Measurements from ENCODE around the gene MICAL3. TPM values are rescaled to one million over a fixed set of nuclear protein-coding genes. Genes with fewer than 3 reads are reported as not detected.

Gene MICAL3
- total RNA-seq, 4 donors from 2014 or later: 24.3 to 29.7 (median 28.2) TPM

DNA sequence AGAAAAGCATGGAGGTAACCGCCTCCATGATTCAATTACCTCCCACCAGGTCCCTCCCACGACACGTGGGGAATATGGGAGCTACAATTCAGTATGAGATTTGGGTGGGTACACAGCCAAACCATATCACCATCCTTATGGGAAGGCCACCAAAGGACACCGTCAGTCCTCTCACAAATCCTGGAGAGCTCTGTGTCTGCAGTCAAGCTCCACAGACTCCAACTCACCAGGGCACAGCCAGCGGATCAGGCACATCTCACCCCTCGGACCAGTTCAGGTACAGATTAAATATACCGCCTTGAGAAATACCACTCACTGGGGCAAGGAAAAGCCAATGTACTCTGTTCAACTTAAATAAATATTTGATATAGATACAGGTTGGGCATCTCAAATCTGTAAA, 100.3 kb downstream of the MICAL3 start:
- WGBS, 2 donors: 92 to 94% methylated on average over 7 of the region's 7 CpGs
- TF ChIP-seq POLR2A (IDR thresholded peaks at IDR 0.05) (no peak), CTCF (IDR thresholded peaks at IDR 0.05) (no peak)
- H3K4me3 ChIP-seq (ENCODE audit: low read depth, poor library complexity, severe bottlenecking): no peak overlapping the region
- intact Hi-C loops (cut with DNase I; ENCODE audit: low total_unique reads): no loop called here
- no peak for DNase-seq (ENCODE audit: low spot score in 2 of 2)

- no peak overlapping the region for H3K4me3 ChIP-seq (ENCODE audit: low read depth, poor library complexity, severe bottlenecking)
- 37 to 38% methylated on average over 2 of the region's 2 CpGs for WGBS, 2 donors
- no peak for TF ChIP-seq CTCF (IDR thresholded peaks at IDR 0.05)
- no peak for TF ChIP-seq POLR2A (IDR thresholded peaks at IDR 0.05)
- intact Hi-C loops (cut with DNase I; ENCODE audit: low total_unique reads): no loop called here
- DNase-seq (ENCODE audit: low spot score in 2 of 2): no peak
Observed at GRCh38 chr22:17922925-17923903, 101.1 kb downstream of the MICAL3 start.

GRCh38 chr22:17921871-17922821, 102.2 kb downstream of the MICAL3 start:
- intact Hi-C loops (cut with DNase I; ENCODE audit: low total_unique reads): no loop called here
- DNase-seq (ENCODE audit: low spot score in 2 of 2): no peak
- WGBS, 2 donors: 50 to 57% methylated on average over 14 of the region's 14 CpGs

GRCh38 chr22:17920992-17921650, 103.2 kb downstream of the MICAL3 start:
- no peak for TF ChIP-seq CTCF (IDR thresholded peaks at IDR 0.05)

More at GRCh38 chr22:17921871-17922821, 102.2 kb downstream of the MICAL3 start:
- no peak overlapping the region for H3K4me3 ChIP-seq (ENCODE audit: low read depth, poor library complexity, severe bottlenecking)
- TF ChIP-seq POLR2A (IDR thresholded peaks at IDR 0.05) (no peak), CTCF (IDR thresholded peaks at IDR 0.05) (no peak)

GRCh38 chr22:17920145-17920605, 104.2 kb downstream of the MICAL3 start:
- H3K4me3 ChIP-seq (ENCODE audit: low read depth, poor library complexity, severe bottlenecking): no peak overlapping the region
- TF ChIP-seq CTCF (IDR thresholded peaks at IDR 0.05) (no peak), POLR2A (IDR thresholded peaks at IDR 0.05) (no peak)
- 41 to 48% methylated on average over 15 of the region's 15 CpGs for WGBS, 2 donors
- intact Hi-C loops (cut with DNase I; ENCODE audit: low total_unique reads): no loop called here
- DNase-seq (ENCODE audit: low spot score in 2 of 2): no peak

More at GRCh38 chr22:17920992-17921650, 103.2 kb downstream of the MICAL3 start:
- WGBS, 2 donors: 76 to 80% methylated on average over 6 of the region's 6 CpGs
- intact Hi-C loops (cut with DNase I; ENCODE audit: low total_unique reads): no loop called here
- H3K4me3 ChIP-seq (ENCODE audit: low read depth, poor library complexity, severe bottlenecking): no peak overlapping the region
- DNase-seq (ENCODE audit: low spot score in 2 of 2): no peak
